Large intestine (tissue), 3 donors: Measurements from ENCODE around the gene TRAF3. TPM values are rescaled to one million over a fixed set of nuclear protein-coding genes. Genes with fewer than 3 reads are reported as not detected.
A peak's percentile ranks its signal among the peaks of the same experiment; 100 is the strongest.

Experiments
- DNase-seq, 2 donors: peaks; one replicate each; pipeline versions ENCODE4 v3.0.0 to v3.0.0-alpha.2; 2013
- H3K27ac ChIP-seq: one replicate; pipeline ENCODE4 v1.5.1; 2013; ENCODE audit warnings: low read length
- H3K27me3 ChIP-seq: 2 replicates; pipeline ENCODE4 v1.6.1; 2013; ENCODE audit warnings: low read length; ENCODE audit not compliant: control insufficient read depth, insufficient read depth
- H3K36me3 ChIP-seq: 2 replicates; pipeline ENCODE4 v1.6.1; 2013; ENCODE audit warnings: low read length; ENCODE audit not compliant: control insufficient read depth, insufficient read depth
- H3K4me1 ChIP-seq: one replicate; pipeline ENCODE4 v1.6.1; 2013; ENCODE audit warnings: low read length; ENCODE audit not compliant: control insufficient read depth, insufficient read depth
- H3K4me3 ChIP-seq: one replicate; pipeline ENCODE4 v1.5.1; 2013; ENCODE audit warnings: low read length
- H3K9me3 ChIP-seq: one replicate; pipeline ENCODE4 v1.6.1; 2013; ENCODE audit warnings: mild to moderate bottlenecking, low read depth, low read length, moderate library complexity; ENCODE audit not compliant: control insufficient read depth
- WGBS: methylation state at CpG from one replicate; pipeline ENCODE4 v1.1.5; 2013; ENCODE audit warnings: low lambda C conversion rate; ENCODE audit not compliant: insufficient coverage; 5-methylcytosine and 5-hydroxymethylcytosine counted together
- polyA plus RNA-seq: library from polyadenylated mRNA; unstranded; fragments of 120-200 nt; gene quantifications from one replicate; pipeline ENCODE4 v1.2.1, GENCODE V29; 2013

Gene TRAF3
- polyA plus RNA-seq, 1 donor = 16.3 TPM

- no peak for DNase-seq
- Histone ChIP-seq H3K9me3 (no peaks in the 10 kb centered on the region), H3K4me1 (no peaks in the 10 kb centered on the region), H3K36me3 (no peaks in the 10 kb centered on the region), H3K4me3 (no peak overlapping the region), H3K27ac (no peak overlapping the region), H3K27me3 (no peaks in the 10 kb centered on the region)
- no CpG with 5 or more reads among the region's 19 CpGs for WGBS
Observed at GRCh38 chr14:102768223-102769048, 8.8 kb upstream of the TRAF3 start.

- Histone ChIP-seq H3K4me3 (no peak overlapping the region), H3K27ac (no peak overlapping the region), H3K4me1 (no peaks in the 10 kb centered on the region), H3K27me3 (no peaks in the 10 kb centered on the region), H3K36me3 (no peaks in the 10 kb centered on the region), H3K9me3 (no peaks in the 10 kb centered on the region)
- no peak for DNase-seq
- no CpG with 5 or more reads among the region's 4 CpGs for WGBS
Observed at GRCh38 chr14:102769049-102769327, 8.3 kb upstream of the TRAF3 start.

GRCh38 chr14:102770147-102771123 lies 6.8 kb upstream of the TRAF3 start:
- H3K4me1 ChIP-seq = peaks cover 3% of the 10 kb centered on the region
- no peak overlapping the region for H3K27ac ChIP-seq
- no CpG with 5 or more reads among the region's 32 CpGs for WGBS
- no peak overlapping the region for H3K4me3 ChIP-seq
- DNase-seq = no peak
- H3K27me3 ChIP-seq = no peaks in the 10 kb centered on the region
- H3K9me3 ChIP-seq = no peaks in the 10 kb centered on the region
- H3K36me3 ChIP-seq = no peaks in the 10 kb centered on the region

GRCh38 chr14:102771144-102771543 lies 6.1 kb upstream of the TRAF3 start:
- H3K4me3 ChIP-seq = no peak overlapping the region
- peaks cover 3% of the 10 kb centered on the region for H3K4me1 ChIP-seq
- no peaks in the 10 kb centered on the region for H3K27me3 ChIP-seq
- no peaks in the 10 kb centered on the region for H3K36me3 ChIP-seq
- no peaks in the 10 kb centered on the region for H3K9me3 ChIP-seq
- no CpG with 5 or more reads among the region's 9 CpGs for WGBS
- no peak for DNase-seq
- no peak overlapping the region for H3K27ac ChIP-seq

GRCh38 chr14:102772781-102773570 lies 4.3 kb upstream of the TRAF3 start:
- no peak overlapping the region for H3K4me3 ChIP-seq
- DNase-seq = no peak
- H3K4me1 ChIP-seq = peaks cover 6% of the 10 kb centered on the region
- no peaks in the 10 kb centered on the region for H3K27me3 ChIP-seq
- H3K27ac ChIP-seq = no peak overlapping the region
- no peaks in the 10 kb centered on the region for H3K36me3 ChIP-seq
- no peaks in the 10 kb centered on the region for H3K9me3 ChIP-seq
- 81% methylated on average over 5 of the region's 22 CpGs for WGBS

GRCh38 chr14:102774391-102775153 lies 2.7 kb upstream of the TRAF3 start:
- H3K36me3 ChIP-seq = no peaks in the 10 kb centered on the region
- H3K9me3 ChIP-seq = no peaks in the 10 kb centered on the region
- no peaks in the 10 kb centered on the region for H3K27me3 ChIP-seq
- no peak overlapping the region for H3K4me3 ChIP-seq
- no CpG with 5 or more reads among the region's 10 CpGs for WGBS
- no peak overlapping the region for H3K27ac ChIP-seq
- peak; percentile 65 to 77 for DNase-seq
- peaks cover 15% of the 10 kb centered on the region for H3K4me1 ChIP-seq

GRCh38 chr14:102775855-102776760 lies 1.1 kb upstream of the TRAF3 start:
- H3K36me3 ChIP-seq = no peaks in the 10 kb centered on the region
- H3K27me3 ChIP-seq = no peaks in the 10 kb centered on the region
- peak overlapping the region; percentile 53 for H3K27ac ChIP-seq
- peak overlapping the region; percentile 7 for H3K4me3 ChIP-seq
- no CpG with 5 or more reads among the region's 22 CpGs for WGBS
- DNase-seq = peak in 1 of 2 donors; percentile 75
- H3K9me3 ChIP-seq = no peaks in the 10 kb centered on the region
- peaks cover 20% of the 10 kb centered on the region for H3K4me1 ChIP-seq

- no peaks in the 10 kb centered on the region for H3K27me3 ChIP-seq
- H3K4me1 ChIP-seq = peaks cover 20% of the 10 kb centered on the region
- peak in 1 of 2 donors; percentile 56 for DNase-seq
- no peaks in the 10 kb centered on the region for H3K36me3 ChIP-seq
- H3K9me3 ChIP-seq = no peaks in the 10 kb centered on the region
- H3K4me3 ChIP-seq = peak overlapping the region; percentile 73
- H3K27ac ChIP-seq = peak overlapping the region; percentile 55
- no CpG with 5 or more reads among the region's 98 CpGs for WGBS
Observed at GRCh38 chr14:102777711-102778337, 575 bp downstream of the TRAF3 start.
